Sigmoid colon (tissue), 4 donors: ENCODE data around the gene OPALIN.

ENCODE experiments used
- EP300 ChIP-seq, 4 donors: sonication (generic); formaldehyde crosslinking; IDR thresholded peaks; one replicate each; pipeline ENCODE4 v1.6.1; 2017; ENCODE audit warnings: antibody characterized with exemption in 4 of 4
- POLR2A ChIP-seq, 2 donors: fragments of 450-650 bp; IDR thresholded peaks; one replicate each; pipeline ENCODE4 v1.6.1; 2016; ENCODE audit warnings: antibody characterized with exemption in 2 of 2, mild to moderate bottlenecking in 2 of 2, moderate library complexity in 2 of 2
- POLR2AphosphoS5 ChIP-seq, 4 donors: sonication (generic); formaldehyde crosslinking; IDR thresholded peaks; one replicate each; pipeline ENCODE4 v1.6.1; 2017; ENCODE audit warnings: antibody characterized with exemption in 4 of 4
- TF ChIP-seq, protein P1 (sequence below), 4 experiments: fragments of 450-650 bp in 3 of 4; fragments of 200-600 bp in 1 of 4; IDR thresholded peaks; one replicate each; pipeline ENCODE4 v1.5.1; 2016 to 2019; ENCODE audit warnings: antibody characterized with exemption in 4 of 4, mild to moderate bottlenecking in 3 of 4, moderate library complexity in 2 of 4

DNA sequence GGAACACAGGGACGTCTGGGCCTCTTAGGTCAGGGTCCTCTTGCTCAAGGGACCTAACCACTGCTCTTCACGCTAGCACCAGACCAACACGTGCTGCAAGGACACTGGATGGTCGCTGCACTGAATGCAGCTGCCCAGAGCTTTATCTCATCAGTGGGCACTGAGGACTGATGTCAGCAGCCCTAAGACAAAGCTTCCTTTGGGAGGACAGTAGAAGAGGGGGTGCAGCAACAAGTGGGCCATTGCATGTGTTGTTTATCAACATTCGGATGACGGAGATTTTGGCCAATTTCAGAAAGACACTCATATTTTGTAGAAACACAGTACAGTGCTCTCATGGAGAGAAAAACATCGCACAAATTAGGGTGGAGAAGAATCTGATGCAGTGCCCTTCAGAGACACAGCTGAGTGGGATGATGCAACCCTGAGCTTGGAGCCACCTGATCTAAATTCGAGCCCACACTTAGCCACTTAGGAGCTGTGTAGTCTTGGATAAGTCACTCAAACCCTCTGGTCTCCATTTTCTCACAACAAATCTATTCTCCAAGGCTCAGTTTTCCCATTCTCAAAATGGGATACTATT lies 1.7 kb downstream of the OPALIN start:
- TF ChIP-seq POLR2A (IDR thresholded peaks at IDR 0.05): no peak
- TF ChIP-seq, protein P1, sequence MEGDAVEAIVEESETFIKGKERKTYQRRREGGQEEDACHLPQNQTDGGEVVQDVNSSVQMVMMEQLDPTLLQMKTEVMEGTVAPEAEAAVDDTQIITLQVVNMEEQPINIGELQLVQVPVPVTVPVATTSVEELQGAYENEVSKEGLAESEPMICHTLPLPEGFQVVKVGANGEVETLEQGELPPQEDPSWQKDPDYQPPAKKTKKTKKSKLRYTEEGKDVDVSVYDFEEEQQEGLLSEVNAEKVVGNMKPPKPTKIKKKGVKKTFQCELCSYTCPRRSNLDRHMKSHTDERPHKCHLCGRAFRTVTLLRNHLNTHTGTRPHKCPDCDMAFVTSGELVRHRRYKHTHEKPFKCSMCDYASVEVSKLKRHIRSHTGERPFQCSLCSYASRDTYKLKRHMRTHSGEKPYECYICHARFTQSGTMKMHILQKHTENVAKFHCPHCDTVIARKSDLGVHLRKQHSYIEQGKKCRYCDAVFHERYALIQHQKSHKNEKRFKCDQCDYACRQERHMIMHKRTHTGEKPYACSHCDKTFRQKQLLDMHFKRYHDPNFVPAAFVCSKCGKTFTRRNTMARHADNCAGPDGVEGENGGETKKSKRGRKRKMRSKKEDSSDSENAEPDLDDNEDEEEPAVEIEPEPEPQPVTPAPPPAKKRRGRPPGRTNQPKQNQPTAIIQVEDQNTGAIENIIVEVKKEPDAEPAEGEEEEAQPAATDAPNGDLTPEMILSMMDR (IDR thresholded peaks at IDR 0.05): no peak
- no peak for TF ChIP-seq POLR2AphosphoS5 (IDR thresholded peaks at IDR 0.05)
- TF ChIP-seq EP300 (IDR thresholded peaks at IDR 0.05): no peak
